ENCODE results near the gene MTR.

Gene MTR

DNA sequence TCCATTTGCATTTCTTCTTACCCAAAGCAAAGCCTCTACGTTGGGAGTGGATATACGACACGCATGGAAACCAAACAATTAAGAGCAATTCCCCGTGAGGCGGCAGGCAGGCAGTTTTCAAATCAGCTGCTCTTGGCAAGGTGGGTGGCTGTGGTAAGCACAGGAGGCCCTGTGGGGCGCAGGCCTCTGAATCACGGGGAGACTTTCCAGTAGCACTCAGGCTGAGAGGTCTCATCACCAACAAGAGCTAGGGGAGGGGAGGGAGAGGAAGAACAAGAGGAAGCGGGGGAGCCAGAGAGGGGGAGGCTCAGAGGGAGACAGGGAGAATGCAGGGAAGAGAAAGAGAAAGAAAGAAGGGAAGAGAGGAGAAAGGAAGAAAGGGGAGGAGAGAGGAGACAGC is 152.7 kb downstream of the MTR start:
- no peak for TF ChIP-seq CTCF (IDR thresholded peaks at IDR 0.05; ENCODE audit: borderline replicate concordance, control extremely low read depth, extremely low read depth, insufficient read depth, missing control alignments)
- DNase-seq (ENCODE audit: low spot score) = no peak
- in situ Hi-C loops (cut with MboI; ENCODE audit: low sequenced_read_pairs, unreplicated experiment) = no loop called here

- DNase-seq (ENCODE audit: low spot score) = no peak
- in situ Hi-C loops (cut with MboI; ENCODE audit: low sequenced_read_pairs, unreplicated experiment) = no loop called here
- no peak for TF ChIP-seq CTCF (IDR thresholded peaks at IDR 0.05; ENCODE audit: borderline replicate concordance, control extremely low read depth, extremely low read depth, insufficient read depth, missing control alignments)
Measured at GRCh38 chr1:236948381-236948780, 153.3 kb downstream of the MTR start.

GRCh38 chr1:236948996-236949395 is 153.9 kb downstream of the MTR start:
- no peak for DNase-seq (ENCODE audit: low spot score)
- in situ Hi-C loops (cut with MboI; ENCODE audit: low sequenced_read_pairs, unreplicated experiment) = no loop called here
- TF ChIP-seq CTCF (IDR thresholded peaks at IDR 0.05; ENCODE audit: borderline replicate concordance, control extremely low read depth, extremely low read depth, insufficient read depth, missing control alignments) = no peak

DNA sequence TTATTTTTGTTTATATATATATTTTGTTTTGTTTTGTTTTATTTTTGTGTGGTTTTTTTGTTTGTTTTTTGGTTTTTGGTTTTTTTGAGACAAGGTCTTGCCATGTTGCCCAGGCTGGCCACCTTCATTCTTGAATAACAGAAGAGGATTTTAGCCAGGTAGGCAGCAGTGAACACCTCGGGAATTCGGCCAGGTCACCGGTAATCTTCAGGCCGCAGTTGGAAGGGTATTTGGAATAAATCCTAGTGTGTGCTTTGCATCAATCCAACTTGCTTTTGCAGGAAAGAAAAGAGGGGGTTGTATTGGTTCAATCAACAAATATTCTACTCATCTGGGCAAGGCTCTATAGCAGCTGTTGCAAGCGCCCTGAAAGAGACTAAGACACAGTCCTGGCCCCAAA is 155.3 kb downstream of the MTR start:
- no peak for DNase-seq (ENCODE audit: low spot score)

DNA sequence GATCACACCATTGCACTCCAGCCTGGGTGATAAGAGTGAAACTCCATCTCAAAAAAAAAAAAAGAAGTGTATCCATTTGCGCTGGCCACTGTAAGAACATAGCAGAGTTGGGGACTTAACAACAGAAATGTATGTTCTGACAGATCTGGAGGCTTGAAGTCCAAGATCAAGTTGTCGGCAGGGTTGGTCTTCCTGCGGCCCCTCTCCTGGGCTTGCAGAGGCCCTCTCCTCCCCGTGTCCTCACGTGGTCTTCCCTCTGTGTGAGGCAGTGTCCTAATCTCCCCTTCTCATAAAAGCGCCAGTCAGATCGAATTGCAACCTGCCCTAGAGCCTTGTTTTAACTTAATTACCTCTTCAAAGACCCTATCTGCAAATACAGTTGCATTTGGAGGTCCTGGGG is 156.6 kb downstream of the MTR start:
- no peak for DNase-seq (ENCODE audit: low spot score)
- in situ Hi-C loops (cut with MboI; ENCODE audit: low sequenced_read_pairs, unreplicated experiment) = no loop called here
- TF ChIP-seq CTCF (IDR thresholded peaks at IDR 0.05; ENCODE audit: borderline replicate concordance, control extremely low read depth, extremely low read depth, insufficient read depth, missing control alignments) = no peak

More for the DNA sequence above, 155.3 kb downstream of the MTR start:
- in situ Hi-C loops (cut with MboI; ENCODE audit: low sequenced_read_pairs, unreplicated experiment) = no loop called here
- TF ChIP-seq CTCF (IDR thresholded peaks at IDR 0.05; ENCODE audit: borderline replicate concordance, control extremely low read depth, extremely low read depth, insufficient read depth, missing control alignments) = no peak

DNA sequence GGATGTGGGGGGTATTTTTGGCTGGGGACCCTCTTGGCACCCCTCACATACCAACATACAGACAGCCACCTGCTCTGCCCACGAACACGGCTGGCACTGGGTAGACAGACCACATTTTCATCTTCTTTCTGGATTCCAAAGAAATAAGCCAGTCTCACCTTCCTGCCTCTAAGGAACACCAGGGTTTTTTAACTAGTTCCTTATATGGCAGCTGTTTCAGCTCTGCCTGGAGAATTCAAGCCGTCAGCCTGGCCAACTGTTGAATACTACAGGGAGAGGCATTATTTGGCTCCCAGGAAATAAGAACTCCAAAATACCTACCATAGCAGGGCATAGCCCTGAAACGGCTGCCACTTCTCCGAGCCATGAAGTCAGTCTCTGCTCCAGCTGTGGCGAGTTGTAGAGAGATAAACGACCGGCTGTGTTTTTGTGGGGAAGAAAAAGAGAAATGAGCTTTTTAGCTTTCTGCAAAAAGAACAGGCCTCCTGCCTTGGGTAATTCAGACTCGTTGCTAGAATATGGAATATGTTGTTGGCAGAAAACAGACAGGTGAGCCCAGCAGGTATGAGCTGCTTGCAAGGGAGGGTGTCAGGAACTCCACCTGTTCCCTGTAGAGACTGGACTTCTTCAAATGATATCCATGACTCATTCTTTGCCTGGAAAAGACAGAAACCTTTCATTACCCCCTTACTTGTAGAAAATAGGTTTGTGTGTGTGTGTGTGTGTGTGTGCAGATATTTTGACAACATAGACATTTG is 157.3 kb downstream of the MTR start:
- TF ChIP-seq CTCF (IDR thresholded peaks at IDR 0.05; ENCODE audit: borderline replicate concordance, control extremely low read depth, extremely low read depth, insufficient read depth, missing control alignments) = no peak
- in situ Hi-C loops (cut with MboI; ENCODE audit: low sequenced_read_pairs, unreplicated experiment) = no loop called here
- no peak for DNase-seq (ENCODE audit: low spot score)
